AG04449 (cell line): ENCODE measurements around the gene TCEA3.

Experiments
- CTCF ChIA-PET: fragments of 350-600 bp; formaldehyde crosslinking; extraction: SDS; loops from one replicate; lab custom pipeline; 2021; ENCODE audit warnings: antibody characterized with exemption; lab: Yijun Ruan, JAX
- POLR2A ChIA-PET: fragments of 400-600, 350-600 bp; formaldehyde crosslinking; extraction: SDS; loops from one replicate; lab custom pipeline; 2020; ENCODE audit warnings: antibody characterized with exemption, inconsistent platforms; lab: Yijun Ruan, JAX
- DNase-seq: peaks from one replicate; pipeline ENCODE4 v3.0.0-alpha.2; 2010; ENCODE audit warnings: low read depth, low spot score
- H3K4me3 ChIP-seq: 2 replicates; pipeline ENCODE4 v1.5.1; 2011; ENCODE audit warnings: low read depth, mild to moderate bottlenecking, control low read depth, low read length
- CTCF ChIP-seq: IDR thresholded peaks from one replicate; pipeline ENCODE4 v1.5.1; 2011; ENCODE audit warnings: mild to moderate bottlenecking, moderate library complexity, low read length, control low read depth, inconsistent platforms; ENCODE audit not compliant: insufficient read depth; ENCODE audit errors: missing control alignments

Gene TCEA3

GRCh38 chr1:23392125-23392855 lies 32.3 kb downstream of the TCEA3 start:
- no peak for DNase-seq
- POLR2A ChIA-PET: no interaction called here
- H3K4me3 ChIP-seq: no peak overlapping the region
- CTCF ChIA-PET: no interaction called here
- no peak for TF ChIP-seq CTCF

GRCh38 chr1:23389837-23390321 lies 34.7 kb downstream of the TCEA3 start:
- ChIA-PET CTCF (interaction anchor here (1.1 to 1.9 kb wide), 3 partner anchors 14 to 19 kb away, joined by 3 to 10 read pairs (median 4); no protein-coding TSS in a partner anchor), POLR2A (no interaction called here)
- no peak for TF ChIP-seq CTCF
- H3K4me3 ChIP-seq: no peak overlapping the region
- DNase-seq: no peak

- no peak overlapping the region for H3K4me3 ChIP-seq
- TF ChIP-seq CTCF: no peak
- no peak for DNase-seq
- POLR2A ChIA-PET: interaction anchor here (2.1 kb wide), 1 partner anchor 19 kb away, joined by 6 read pairs; no protein-coding TSS in a partner anchor
- CTCF ChIA-PET: interaction anchor here (3.3 kb wide), 1 partner anchor 16 kb away, joined by 25 read pairs; no protein-coding TSS in a partner anchor
These were observed 37.1 kb downstream of the TCEA3 start for GRCh38 chr1:23387494-23387893.

GRCh38 chr1:23385119-23385621 lies 39.4 kb downstream of the TCEA3 start:
- ChIA-PET POLR2A (interaction anchor here (2.1 to 2.4 kb wide), 2 partner anchors 9 to 17 kb away, joined by 6 to 9 read pairs; no protein-coding TSS in a partner anchor), CTCF (interaction anchor here (1.6 to 3.3 kb wide), 2 partner anchors 9 to 18 kb away, joined by 7 to 25 read pairs; no protein-coding TSS in a partner anchor)
- no peak for DNase-seq
- TF ChIP-seq CTCF: no peak
- H3K4me3 ChIP-seq: no peak overlapping the region

- CTCF ChIA-PET: interaction anchor here (0.9 to 1.6 kb wide), 3 partner anchors 10 to 19 kb away, joined by 3 to 7 read pairs (median 5); no protein-coding TSS in a partner anchor
- peak; percentile 23 for DNase-seq
- POLR2A ChIA-PET: interaction anchor here (2.4 kb wide), 1 partner anchor 10 kb away, joined by 9 read pairs; no protein-coding TSS in a partner anchor
- no peak overlapping the region for H3K4me3 ChIP-seq
- no peak for TF ChIP-seq CTCF
These were observed 40.1 kb downstream of the TCEA3 start for GRCh38 chr1:23384312-23385058.
